ENCODE measurements around the gene NCAM2. TPM values are rescaled to one million over a fixed set of nuclear protein-coding genes. Genes with fewer than 3 reads are reported as not detected.

Gene NCAM2
- total and polyA plus RNA-seq, 11 donors = 0.19 to 4.3 (median 2.9) TPM

GRCh38 chr21:21279193-21279901 lies 281.1 kb downstream of the NCAM2 start:
- no peaks in the 10 kb centered on the region for H3K36me3 ChIP-seq
- DNase-seq (no peak), ATAC-seq (no peak)
- intact Hi-C loops (cut with DNase I) = no loop called here
- no peak overlapping the region for H3K27ac ChIP-seq
- TF ChIP-seq POLR2A (IDR thresholded peaks at IDR 0.05) (no peak), CTCF (IDR thresholded peaks at IDR 0.05) (no peak)
- H3K27me3 ChIP-seq = no peaks in the 10 kb centered on the region
- H3K4me3 ChIP-seq = no peak overlapping the region
- H3K9me3 ChIP-seq = no peaks in the 10 kb centered on the region
- H3K4me1 ChIP-seq = no peaks in the 10 kb centered on the region
- WGBS, 4 donors = 74 to 81% (median 78%) methylated on average over 13 of the region's 13 CpGs

DNA sequence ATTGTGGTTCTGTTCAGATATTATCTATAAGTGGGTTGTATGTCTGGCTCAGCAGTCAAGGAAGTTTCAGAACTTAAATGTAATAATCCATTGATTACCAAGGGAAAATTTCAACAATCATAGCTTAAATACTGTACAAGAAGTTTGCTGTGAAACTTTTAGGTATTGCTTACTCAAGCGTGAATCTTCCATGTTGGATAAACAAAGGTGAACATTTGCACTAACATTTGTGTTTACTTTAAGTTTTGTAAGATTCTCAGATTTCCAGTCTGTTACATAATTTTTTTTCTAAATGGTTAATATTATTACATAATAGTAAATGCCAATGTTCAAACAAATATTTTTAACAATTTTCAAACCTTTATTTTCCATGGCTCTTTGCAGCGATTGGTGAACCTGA lies 285.6 kb downstream of the NCAM2 start:
- intact Hi-C loops (cut with DNase I) = no loop called here
- Histone ChIP-seq H3K27ac (no peak overlapping the region), H3K4me1 (no peaks in the 10 kb centered on the region), H3K27me3 (no peaks in the 10 kb centered on the region), H3K4me3 (no peak overlapping the region), H3K9me3 (no peaks in the 10 kb centered on the region), H3K36me3 (no peaks in the 10 kb centered on the region)
- no peak for DNase-seq
- WGBS, 4 donors = 84 to 92% (median 86%) methylated on average over 2 of the region's 2 CpGs
- TF ChIP-seq CTCF (IDR thresholded peaks at IDR 0.05) (no peak), POLR2A (IDR thresholded peaks at IDR 0.05) (no peak)
- ATAC-seq = no peak

DNA sequence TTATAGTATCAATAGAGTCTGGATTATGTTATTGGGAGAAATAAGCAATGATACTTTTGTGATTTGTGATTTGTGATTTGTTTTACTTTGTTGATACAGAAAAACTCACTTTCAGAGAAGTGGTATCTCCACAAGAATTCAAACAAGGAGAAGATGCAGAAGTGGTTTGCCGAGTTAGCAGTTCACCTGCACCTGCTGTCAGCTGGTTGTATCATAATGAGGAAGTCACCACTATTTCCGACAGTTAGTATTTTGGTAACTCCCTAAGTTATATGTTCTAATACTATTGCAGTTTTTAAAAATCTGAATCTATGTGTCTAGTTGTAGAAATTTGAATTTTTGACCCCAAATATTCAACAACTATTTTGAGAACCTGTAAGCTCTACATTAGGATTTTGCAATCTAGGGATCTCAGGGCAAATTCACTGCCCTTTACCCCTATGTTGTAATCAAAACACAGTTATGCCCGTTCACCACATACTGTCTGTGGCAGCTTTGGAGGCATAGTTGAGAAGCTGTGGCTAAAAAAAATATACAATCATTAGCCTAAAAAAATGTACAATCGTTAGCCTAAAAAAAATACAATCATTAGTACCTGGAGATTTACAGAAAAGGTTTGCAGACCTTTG lies 288.1 kb downstream of the NCAM2 start:
- 68 to 78% (median 71%) methylated on average over 4 of the region's 4 CpGs for WGBS, 4 donors
- no peak for ATAC-seq

More for the DNA sequence above, 288.1 kb downstream of the NCAM2 start:
- H3K36me3 ChIP-seq = no peaks in the 10 kb centered on the region
- no peak overlapping the region for H3K27ac ChIP-seq
- TF ChIP-seq POLR2A (IDR thresholded peaks at IDR 0.05) = no peak
- TF ChIP-seq CTCF (IDR thresholded peaks at IDR 0.05) = no peak
- no peak overlapping the region for H3K4me3 ChIP-seq
- intact Hi-C loops (cut with DNase I) = no loop called here
- no peaks in the 10 kb centered on the region for H3K27me3 ChIP-seq
- no peaks in the 10 kb centered on the region for H3K9me3 ChIP-seq
- H3K4me1 ChIP-seq = no peaks in the 10 kb centered on the region
- no peak for DNase-seq

All from heart left ventricle (tissue), 16 donors.